ENCODE measurements around the gene SF3A2.
"Not testable (repeated sequence)": the region's sequence is repeated elsewhere in the genome, so short reads cannot be mapped to it uniquely, and the experiment has no call there.

The SF3A2 gene

DNA sequence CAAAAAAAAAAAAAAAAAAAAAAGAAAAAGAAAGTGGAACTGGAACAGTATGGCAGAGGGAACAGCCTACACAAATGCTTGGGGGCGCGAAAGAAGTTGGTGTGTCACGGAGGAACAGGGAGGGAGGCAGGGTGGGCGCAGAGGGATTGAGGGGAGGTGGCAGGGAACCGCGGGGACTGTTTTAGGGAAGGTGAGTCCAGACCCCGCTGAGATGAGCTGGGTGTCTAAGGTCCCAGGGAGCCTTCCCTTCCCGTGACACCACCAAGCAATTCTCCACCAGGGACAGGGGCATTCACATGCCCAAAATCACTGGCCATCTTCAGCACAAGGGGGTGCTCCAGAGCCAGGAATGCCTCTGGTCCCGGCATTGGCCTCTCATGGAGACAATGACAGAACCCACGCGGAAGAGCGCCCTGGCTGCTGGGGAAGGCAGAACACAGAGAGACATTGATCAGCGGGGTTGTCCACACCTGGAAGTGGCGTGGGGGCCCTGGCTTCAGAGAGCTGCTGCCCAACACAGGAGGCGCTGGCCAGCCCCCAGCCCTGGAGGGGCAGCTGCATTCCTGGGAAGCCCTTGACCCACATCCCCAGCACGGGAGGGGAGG lies 38.4 kb downstream of the SF3A2 start:
- no peak for DNase-seq (ENCODE audit: low read depth in 2 of 2)

DNA sequence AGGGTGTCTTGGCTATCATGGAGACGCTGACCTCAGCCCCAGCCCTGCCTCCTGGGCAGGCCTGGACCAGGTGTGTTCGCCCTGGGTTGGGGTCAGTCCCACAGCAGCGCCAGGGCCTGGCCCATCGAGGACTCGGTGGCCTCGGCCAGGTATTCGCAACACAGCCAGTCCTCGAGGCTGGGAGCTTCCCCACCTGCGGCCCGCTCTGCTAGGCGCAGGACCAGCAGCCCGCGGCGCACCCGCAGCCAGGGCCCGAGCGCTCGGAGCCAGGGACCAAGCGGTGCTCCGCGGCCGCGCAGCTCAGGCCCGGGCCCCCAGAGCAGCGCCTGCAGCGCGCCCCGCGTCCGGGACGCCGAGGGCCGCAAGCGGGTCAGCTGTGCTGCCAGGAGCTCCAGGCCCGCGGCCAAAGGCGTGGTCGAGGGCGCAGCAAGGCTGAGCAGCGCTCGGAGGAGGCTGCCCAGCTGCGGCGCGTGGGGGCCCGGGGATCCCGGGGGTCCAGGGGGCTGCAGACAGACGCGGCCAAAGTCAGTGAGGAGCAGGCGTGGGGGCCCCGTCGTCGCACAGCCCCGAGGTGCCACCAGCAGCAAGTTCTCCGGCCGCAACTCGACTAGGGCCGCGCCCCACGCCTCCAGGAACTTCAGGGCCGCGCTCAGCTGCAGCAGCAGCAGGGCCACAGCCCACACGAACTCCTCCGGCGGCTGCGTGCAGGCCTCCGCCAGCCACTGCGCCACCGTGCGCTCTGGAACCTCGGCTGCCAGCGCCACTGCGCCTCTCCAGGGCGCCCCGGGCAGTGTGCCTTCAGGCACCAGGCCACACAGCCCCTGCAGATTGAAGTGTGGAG lies 39.2 kb downstream of the SF3A2 start:
- no peak for DNase-seq (ENCODE audit: low read depth in 2 of 2)

DNA sequence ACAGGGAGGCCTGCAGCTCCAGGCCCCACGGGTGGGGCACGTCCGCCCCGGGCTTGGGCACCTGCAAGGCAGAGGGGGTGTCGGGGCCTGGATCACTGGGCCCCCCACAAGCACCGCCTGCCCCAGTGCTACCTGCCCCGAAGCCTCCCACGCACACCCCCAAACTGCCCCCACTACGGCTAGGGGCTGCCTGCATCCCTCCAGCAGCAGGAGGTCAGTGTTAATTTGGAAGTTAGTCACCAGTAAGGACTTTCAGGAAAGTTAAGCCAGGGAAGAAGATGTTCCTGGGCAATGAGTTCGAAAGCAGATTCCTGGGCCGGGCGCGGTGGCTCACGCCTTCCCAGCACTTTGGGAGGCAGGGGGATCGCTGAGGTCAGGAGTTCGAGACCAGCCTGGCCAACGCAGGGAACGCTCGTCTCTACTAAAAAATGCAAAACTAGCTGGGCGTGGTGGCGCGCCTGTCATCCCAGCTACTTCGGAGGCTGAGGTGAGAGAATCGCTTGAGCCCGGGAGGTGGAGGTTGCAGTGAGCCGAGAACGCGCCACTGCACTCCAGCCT lies 39.9 kb downstream of the SF3A2 start:
- DNase-seq (ENCODE audit: low read depth in 2 of 2) = no peak

DNA sequence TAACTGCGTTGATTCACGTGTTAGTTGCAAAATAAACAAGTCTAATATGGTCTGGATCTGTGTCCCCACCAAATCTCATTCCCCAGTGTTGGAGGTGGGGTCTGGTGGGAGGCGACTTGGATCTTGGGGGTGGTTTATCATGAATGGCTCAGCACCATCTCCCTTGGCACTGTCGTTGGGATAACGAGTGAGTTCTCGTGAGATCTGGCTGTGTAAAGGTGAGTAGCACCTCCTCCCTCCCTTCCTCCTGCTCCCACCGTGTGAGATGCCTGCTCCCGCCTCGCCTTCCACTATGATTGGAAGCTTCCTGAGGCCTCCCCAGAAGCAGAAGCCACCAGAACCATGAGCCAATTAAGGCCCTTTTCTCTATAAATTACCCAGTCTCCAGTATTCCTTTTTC lies 40.5 kb downstream of the SF3A2 start:
- no peak for DNase-seq (ENCODE audit: low read depth in 2 of 2)

DNA sequence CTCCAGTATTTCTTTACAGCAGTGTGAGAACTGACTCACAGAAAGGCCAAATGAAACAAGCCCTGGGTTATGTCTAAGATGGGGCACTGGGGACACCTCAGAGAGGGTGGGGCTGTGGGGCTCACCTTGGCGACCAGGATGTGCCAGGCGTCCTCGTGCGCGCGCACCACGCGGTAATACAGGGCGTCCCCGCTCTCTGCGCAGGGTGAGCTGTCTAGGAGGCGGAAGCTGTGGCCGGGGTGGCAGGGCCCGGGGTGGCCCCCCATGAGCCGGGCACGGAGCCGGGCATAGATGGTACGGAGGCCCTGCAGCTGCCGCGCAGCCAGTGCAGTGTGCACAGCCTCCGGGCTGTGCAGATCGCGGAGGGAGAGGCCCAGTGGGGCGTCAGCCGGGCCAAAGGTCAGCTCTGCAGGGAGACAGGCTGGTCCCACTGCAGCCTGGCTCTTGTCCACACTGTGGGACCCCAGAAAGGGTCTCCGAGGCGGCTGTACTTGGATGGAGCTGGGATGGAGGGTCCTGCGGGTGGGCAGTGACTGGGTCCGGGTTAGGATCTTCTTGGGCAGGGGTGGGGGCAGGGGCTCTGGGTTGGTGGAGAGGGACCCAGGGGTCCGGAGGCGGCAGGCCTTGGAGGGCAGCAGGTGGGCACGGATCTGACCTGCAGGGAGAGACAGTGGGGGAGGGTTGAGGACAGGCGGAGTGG lies 42.0 kb downstream of the SF3A2 start:
- no peak for DNase-seq (ENCODE audit: low read depth in 2 of 2)

DNA sequence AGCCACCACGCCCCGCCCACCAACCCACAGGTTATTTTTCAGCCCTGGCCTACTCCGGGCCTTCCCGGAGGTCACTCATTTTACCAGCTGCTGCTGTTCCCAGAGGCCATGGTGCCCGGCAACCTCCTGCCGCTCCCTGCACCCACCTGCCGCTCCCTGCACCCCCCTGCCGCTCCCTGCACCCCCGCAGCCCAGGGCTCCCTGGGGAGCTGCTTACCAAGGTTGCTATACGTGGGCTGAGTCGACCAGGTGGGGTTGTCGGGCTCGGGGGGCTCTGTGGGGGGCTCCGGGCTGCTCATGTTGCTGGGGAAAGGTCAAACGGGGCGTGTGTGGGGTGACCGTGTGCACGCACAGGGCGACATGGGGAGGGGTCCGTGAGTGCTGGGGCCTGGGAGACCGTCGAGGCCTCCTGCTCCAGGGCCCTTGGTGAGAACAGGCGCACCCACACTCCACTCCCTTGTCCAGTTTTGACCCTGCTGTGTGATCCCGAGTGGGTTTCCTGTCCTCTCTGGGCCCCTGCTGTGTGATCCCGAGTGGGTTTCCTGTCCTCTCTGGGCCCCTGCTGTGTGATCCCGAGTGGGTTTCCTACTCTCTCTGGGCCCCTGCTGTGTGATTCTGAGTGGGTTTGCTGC lies 44.1 kb downstream of the SF3A2 start:
- DNase-seq (ENCODE audit: low read depth in 2 of 2) = no peak

DNA sequence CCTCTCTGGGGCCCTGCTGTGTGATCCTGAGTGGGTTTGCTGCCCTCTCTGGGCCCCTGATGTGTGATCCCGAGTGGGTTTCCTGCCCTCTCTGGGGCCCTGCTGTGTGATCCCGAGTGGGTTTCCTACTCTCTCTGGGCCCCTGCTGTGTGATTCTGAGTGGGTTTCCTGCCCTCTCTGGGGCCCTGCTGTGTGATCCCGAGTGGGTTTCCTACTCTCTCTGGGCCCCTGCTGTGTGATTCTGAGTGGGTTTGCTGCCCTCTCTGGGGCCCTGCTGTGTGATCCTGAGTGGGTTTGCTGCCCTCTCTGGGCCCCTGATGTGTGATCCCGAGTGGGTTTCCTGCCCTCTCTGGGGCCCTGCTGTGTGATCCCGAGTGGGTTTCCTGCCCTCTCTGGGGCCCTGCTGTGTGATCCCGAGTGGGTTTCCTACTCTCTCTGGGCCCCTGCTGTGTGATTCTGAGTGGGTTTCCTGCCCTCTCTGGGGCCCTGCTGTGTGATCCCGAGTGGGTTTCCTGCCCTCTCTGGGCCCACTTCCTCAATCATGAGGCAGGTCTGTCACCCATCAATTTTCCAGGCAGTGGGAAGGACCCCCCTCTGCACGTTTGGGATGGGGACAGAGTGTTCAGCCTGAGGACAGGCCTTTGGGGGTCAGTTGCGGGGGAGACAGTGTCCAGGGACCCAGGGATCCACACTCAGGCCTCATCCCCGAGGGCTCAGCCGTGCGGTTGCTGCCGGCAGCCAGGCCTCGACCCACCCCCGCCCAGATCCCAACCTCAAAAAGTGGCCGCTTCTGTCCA lies 44.8 kb downstream of the SF3A2 start:
- not testable (repeated sequence) for DNase-seq (ENCODE audit: low read depth in 2 of 2)

DNA sequence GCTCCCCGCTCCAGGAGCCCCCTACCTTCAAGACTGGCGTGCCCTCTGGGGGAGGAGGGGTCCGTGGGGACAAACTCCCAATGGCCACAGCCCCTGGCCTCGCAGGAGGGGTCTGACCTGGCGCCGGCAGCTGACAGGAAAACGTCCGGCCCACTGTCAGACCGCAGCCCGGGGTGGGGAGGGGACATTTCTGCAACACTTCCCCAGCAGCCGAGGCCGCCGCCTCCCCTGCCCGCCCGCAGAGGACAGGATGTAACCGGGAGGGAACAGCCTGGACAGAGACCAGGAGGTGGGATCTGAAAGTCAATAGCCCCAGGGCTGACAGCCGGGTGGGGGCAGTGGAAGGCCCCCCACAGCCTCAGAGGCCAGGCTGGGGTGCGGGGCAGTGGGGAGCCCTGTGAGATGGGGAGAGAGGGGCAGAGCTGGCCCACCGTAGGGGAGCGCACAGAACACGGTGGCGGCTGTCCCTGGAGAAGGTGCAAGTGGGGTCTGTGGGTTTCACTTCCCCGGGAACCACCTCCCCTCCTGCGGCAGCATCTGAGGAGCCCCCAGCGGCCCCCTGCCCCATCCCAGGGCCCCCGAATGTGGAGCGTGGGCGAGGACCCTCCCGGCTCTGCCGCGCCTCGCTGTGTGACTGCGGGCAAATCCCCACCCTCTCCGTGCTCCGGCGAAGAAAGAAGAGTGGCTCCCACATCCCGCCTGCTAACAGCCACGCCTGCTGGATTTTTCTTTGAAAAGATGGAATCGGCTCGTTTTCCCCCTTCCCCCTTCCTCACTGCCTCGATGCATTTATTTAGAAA lies 45.6 kb downstream of the SF3A2 start, which contains the start of gene PEAK3:
Gene PEAK3, minus strand, starts transcription at position 114 of the 800 bp plus-strand sequence. CDS start 1,244 bp downstream, outside the sequence.
- DNase-seq (ENCODE audit: low read depth in 2 of 2) = no peak

DNA sequence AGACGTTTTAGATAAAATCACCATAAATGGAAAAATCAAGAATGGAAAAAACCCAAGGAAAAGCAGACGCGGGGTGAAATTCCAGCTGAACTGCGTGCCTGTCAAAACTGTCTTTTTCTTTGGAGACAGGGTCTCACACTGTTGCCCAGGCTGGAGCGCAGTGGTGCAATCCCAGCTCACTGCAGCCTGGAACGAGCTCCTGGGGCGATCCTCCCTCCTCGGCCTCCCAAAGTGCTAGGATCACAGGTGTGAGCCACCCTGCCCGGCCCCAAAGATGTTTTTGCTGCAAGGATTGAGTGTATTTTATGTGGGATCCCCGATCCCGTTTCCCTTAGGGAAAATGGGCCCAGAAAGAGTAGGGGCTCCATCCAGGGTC lies 46.2 kb downstream of the SF3A2 start:
- DNase-seq (ENCODE audit: low read depth in 2 of 2) = no peak

DNA sequence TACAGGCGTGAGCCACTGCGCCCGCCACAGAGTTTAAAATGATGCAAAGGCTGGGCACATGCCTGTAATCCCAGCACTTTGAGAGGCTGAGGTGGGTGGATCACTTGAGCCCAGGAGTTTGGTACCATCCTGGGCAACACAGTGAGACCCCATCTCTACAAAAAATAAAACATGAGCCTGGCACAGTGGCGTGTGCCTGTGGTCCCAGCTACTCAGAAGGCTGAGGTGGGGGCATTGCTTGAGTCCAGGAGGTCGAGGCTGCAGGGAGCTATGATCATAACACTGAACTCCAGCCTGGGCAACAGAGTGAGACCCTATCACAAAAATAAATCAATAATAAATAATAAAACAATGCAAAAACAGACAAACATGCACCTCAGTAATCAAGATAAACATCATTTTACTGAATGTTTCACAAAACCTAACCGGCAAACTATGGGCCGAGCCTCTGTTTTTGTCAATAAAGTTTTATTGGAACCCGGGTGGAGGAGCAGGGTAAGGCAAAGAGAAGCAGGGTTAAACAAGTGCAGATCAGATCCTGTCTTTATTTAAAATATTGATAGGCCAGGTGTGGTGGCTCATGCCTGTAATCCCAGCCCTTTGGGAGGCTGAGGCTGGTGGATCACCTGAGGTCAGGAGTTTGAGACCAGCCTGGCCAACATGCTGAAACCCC lies 47.3 kb downstream of the SF3A2 start:
- no peak for DNase-seq (ENCODE audit: low read depth in 2 of 2)

DNA sequence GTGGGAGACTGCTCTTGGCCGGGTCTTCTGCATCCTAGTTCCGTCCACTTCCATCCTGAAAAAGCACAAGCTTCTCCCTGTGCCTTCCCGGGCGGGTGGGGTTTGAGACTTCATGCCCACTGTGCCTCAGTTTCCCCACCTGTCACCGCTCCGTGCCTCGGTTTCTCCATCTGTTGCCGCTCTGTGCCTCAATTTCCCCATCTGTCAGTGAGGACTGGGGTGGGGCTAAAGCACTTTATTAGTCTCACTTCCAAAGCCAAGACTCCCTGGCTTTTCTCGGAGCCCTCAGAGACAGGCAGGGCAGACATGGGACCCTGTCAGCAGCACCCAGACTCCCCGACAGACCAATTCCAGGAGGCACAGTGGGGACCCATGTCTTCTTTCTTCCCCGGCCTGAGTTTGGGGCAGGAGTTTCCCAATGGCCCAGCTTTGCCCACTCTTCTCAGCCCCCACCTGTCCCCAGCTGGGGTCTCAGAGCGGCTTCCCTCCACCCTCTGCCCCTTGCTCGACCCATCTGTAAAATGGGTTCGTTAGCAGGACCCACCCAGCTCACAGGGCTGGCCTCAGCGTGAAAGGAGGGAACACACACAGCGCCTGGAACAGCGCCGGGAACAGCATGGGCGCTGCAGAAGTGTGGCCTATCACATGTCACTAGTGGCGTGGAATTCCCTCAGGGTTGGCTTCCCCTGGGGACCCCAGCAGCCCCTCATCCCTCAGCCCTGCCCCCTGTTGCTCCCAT lies 49.9 kb downstream of the SF3A2 start:
- no peak for DNase-seq (ENCODE audit: low read depth in 2 of 2)

DNA sequence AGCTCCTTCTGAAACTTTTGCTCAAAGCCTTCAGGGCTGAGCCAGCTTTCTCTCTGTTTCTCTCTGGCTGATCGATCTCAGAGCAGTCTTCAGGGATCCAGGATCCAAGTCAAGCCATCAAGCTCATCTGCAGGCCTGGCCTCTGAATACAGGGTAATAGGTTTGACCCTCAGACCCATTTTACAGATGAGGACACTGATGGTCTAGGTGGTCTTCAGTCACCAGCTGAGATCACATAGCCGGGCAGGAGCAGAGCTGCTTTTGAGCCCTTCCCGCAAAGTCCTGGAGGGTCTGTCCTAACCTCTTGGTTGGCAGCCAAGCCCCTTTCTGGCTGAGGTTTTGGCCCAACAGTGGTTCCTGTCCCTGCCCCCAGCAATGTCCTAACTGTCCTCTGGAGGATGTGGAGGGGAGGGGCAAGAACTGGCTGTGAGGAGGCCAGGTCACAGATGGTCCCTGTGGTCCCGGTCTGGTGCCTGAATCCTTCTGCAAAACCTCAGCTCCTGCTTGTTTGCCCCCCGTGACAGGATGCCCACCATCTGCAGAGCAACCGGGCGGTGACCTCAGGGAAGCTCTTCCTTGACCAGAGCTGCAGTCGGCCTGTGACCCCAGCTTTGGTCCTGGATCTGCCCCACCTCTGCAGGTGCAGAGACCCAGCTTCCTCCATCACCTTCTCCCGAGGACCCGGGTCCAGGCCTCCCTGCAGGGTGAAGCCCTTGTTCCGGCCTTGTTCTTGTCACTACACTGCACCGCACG lies 51.1 kb downstream of the SF3A2 start:
- DNase-seq (ENCODE audit: low read depth in 2 of 2) = no peak

DNA sequence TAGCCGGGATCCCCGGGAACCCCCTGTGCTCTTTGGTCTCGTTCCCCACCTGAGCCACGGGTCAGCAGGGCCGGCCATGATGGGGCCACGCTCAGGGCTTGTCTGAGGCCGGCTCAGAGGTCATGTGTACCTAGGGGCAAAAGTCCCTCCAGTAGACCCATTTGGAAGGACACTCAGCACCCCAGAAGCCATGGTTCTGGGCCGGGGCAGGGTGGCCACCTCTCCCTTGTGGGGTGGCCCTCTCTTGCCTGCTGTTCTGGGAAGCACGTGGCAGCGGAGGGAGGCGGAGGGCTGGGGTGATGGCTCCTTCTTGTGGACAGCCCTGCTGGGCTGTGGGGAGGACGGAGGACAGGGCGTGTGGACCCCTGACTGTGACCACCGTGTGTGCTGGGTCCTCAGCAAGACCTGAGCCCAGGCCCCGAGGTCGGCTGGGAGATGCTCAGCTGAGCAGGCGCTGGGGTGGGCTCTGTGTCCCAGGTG lies 51.8 kb downstream of the SF3A2 start:
- no peak for DNase-seq (ENCODE audit: low read depth in 2 of 2)

DNA sequence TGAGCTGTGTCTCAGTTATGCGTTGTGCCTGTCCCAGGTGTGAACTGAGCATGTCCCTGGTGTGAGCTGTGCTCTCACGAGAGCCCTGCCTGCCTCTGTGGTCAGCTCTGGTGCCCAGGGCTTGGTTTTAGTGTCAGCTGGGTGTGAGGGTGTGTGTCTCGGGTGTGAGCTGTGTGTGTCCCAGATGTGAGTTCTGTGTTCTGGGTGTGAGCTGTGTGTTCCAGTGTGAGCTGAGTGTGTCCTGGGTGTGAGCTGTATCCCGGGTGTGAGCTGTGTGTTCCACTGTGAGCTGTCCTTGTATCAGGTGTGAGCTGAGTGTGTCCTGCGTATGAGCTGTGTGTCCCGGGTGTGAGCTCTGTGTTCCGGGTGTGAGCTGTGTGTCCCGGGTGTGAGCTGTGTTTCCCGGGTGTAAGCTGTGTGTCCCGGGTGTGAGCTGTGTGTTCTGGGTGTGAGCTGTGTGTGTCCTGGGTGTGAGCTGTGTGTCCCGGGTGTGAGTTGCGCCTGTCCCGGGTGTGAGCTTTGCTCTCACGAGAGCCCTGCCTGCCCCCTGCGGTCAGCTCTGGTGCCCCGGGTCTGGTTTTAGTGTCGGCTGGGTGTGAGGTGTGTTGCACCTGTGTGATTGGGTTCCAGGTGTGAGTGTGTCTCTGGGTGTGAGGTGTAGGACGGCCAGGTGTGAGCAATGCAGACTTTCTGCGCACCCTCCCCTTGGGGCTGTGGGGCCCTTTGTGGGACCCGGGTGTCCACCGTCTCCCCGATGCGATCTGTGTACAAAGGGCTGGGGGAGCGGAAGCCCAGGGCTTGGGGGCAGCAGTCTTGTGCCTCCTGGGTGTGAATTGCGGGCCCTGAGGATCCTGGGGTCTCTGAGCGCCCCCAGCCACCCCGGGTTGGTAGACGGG lies 52.4 kb downstream of the SF3A2 start:
- DNase-seq (ENCODE audit: low read depth in 2 of 2) = no peak

DNA sequence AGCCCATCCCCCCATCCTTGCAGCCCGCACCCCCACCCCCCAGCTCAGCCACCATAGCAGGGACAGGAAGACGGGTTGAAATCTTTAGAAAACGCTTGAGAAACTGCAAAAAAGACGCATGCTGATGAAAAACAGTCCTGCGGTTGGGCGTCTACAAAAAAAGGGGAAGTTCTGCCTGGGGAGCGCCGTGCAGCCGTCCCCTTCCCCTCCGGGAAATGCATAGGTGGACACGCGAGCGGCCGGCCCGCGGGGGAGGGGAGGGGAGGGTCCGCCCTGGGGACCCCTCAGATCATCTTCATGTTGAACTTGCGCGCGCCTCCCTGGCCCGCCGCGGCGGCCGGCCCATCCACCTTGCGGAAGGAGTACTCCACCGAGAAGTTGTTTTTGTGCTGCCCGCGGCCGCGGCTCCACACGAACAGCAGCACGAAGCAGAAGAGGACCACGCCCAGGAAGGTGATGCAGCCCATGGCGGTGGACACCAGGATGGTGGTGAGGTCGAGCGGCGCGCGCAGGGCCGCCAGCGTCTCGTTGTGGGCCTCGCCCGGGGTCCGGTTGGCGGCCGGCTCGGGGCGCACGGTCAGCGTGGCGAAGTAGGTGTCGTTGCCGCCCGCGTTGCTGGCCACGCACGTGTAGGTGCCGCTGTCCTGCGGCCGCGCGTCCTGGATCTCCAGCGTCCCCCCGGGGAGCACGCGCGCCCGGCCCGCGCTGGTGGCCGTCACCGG lies 53.3 kb downstream of the SF3A2 start:
- no peak for DNase-seq (ENCODE audit: low read depth in 2 of 2)

DNA sequence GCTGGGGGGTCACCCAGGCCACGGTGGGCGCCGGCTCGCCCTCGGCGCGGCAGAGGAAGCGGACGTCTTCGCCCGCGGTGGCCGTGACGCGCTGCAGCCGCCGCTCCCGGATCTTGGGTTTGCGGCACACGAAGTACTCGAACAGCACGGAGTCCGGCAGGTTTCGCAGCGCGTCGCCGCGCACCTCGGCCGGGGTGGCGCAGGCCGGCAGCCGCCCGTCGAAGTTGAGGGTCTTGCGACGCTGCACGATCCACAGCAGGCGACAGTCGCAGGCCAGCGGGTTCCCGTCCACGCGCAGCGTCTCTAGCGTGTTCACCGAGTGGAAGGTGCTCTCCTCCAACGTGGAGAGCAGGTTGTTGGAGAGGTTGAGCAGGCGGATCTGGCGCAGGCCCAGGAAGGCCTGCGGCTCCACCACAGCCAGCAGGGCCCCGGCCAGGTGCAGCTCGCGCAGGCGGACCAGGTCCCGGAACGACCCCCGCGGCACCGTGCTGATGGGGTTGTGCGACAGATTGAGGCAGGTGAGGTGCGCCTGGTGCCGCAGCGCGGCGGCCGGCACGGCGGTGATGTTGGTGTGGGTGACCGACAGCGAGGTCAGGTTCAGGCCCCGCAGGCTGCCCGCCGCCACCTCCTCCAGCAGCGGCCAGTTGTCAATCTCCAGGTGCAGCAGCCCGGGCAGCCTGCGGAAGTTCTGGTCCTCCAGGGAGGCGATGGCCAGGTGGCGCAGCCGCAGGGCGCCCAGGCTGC lies 54.0 kb downstream of the SF3A2 start:
- no peak for DNase-seq (ENCODE audit: low read depth in 2 of 2)
